Measurements from ENCODE around the gene WDR93.

DNA sequence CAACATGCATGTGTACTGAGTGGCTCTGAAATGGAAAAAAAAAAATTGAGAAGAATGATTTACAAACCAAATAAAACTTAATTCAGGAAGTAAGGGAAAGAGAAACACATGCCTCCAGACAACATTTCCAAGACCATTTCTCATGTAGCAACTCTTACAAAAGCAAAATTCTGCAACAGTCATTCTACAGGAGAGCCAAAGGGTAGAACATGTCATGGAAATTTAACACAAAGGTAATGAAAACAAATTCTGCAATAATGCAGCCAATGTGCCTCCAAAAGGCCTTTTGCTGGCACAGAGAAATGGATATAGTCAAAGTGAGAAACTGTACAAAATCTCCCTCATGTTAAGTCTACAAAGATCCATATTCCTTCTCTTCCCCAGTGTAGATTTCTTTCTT is 4.1 kb upstream of the WDR93 start:
- TF ChIP-seq, protein P1, sequence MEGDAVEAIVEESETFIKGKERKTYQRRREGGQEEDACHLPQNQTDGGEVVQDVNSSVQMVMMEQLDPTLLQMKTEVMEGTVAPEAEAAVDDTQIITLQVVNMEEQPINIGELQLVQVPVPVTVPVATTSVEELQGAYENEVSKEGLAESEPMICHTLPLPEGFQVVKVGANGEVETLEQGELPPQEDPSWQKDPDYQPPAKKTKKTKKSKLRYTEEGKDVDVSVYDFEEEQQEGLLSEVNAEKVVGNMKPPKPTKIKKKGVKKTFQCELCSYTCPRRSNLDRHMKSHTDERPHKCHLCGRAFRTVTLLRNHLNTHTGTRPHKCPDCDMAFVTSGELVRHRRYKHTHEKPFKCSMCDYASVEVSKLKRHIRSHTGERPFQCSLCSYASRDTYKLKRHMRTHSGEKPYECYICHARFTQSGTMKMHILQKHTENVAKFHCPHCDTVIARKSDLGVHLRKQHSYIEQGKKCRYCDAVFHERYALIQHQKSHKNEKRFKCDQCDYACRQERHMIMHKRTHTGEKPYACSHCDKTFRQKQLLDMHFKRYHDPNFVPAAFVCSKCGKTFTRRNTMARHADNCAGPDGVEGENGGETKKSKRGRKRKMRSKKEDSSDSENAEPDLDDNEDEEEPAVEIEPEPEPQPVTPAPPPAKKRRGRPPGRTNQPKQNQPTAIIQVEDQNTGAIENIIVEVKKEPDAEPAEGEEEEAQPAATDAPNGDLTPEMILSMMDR (conservative IDR thresholded peaks at IDR 0.05; ENCODE audit: low read length) = no peak
- TF ChIP-seq EZH2phosphoT487 (IDR thresholded peaks at IDR 0.05; ENCODE audit: borderline replicate concordance, low read depth, low read length) = no peak

Data from OCI-LY7 (cell line).